Subcutaneous adipose tissue (tissue), 4 donors: Measurements from ENCODE around the gene ELAVL1. TPM values are rescaled to one million over a fixed set of nuclear protein-coding genes. Genes with fewer than 3 reads are reported as not detected.

Experiments used
- total RNA-seq, 4 donors: library from RNA; depleted of rRNA; stranded (reverse); fragments of >200 nt; gene quantifications; one replicate each; pipeline ENCODE4 v1.1.0, GENCODE V29; 2016
- TF ChIP-seq, protein P1 (sequence below): fragments of 450-650 bp; IDR thresholded peaks from one replicate; pipeline ENCODE4 v1.5.1; 2016; ENCODE audit warnings: low read depth, mild to moderate bottlenecking, control low read depth, antibody characterized with exemption, moderate library complexity

Gene ELAVL1
- total RNA-seq, 4 donors from 2014 or later: 17.8 to 30.7 (median 26.1) TPM

GRCh38 chr19:7983286-7983950 lies 22.0 kb downstream of the ELAVL1 start:
- TF ChIP-seq, protein P1, sequence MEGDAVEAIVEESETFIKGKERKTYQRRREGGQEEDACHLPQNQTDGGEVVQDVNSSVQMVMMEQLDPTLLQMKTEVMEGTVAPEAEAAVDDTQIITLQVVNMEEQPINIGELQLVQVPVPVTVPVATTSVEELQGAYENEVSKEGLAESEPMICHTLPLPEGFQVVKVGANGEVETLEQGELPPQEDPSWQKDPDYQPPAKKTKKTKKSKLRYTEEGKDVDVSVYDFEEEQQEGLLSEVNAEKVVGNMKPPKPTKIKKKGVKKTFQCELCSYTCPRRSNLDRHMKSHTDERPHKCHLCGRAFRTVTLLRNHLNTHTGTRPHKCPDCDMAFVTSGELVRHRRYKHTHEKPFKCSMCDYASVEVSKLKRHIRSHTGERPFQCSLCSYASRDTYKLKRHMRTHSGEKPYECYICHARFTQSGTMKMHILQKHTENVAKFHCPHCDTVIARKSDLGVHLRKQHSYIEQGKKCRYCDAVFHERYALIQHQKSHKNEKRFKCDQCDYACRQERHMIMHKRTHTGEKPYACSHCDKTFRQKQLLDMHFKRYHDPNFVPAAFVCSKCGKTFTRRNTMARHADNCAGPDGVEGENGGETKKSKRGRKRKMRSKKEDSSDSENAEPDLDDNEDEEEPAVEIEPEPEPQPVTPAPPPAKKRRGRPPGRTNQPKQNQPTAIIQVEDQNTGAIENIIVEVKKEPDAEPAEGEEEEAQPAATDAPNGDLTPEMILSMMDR: no peak

DNA sequence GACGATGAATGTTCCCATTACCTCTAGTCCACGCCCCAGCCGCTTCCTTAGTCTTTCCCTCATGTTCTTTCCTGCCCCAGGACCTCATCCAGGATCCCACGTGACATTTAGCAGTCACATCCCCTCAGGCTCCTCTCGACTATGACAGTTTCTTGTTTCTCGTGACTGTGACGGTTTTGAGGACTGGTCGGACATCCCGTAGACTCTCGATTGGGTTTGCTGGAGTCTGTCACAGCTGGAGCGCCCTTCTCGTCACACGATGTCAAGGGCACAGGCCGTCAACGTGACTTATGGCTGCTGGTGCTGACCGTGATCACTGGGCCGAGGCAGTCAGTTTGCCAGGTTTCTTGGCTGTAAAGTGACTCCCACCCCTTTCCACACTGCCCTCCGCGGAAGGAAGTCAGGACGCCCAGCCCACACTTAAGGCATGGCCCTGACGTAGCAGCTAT lies 22.8 kb downstream of the ELAVL1 start:
- TF ChIP-seq, protein P1: no peak

DNA sequence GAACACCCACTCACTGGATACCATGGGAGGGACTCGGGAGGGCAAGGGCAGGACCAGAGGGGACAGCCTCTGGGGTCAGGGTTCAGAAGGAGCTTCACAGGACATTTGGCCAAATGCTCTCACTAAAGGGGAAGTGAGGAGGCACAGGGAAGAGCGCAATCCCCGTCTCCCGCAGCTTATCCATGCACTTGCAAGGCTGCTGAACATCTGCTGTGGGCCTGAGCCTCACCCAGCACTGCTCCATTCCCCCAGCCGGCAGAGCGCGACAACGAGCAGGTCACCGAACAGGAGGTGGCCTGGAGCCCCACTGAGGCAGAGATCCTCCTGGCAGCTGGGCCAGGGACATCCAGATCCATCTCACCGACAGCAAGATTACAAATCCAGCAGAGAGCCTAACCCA lies 23.3 kb downstream of the ELAVL1 start:
- TF ChIP-seq, protein P1: no peak

DNA sequence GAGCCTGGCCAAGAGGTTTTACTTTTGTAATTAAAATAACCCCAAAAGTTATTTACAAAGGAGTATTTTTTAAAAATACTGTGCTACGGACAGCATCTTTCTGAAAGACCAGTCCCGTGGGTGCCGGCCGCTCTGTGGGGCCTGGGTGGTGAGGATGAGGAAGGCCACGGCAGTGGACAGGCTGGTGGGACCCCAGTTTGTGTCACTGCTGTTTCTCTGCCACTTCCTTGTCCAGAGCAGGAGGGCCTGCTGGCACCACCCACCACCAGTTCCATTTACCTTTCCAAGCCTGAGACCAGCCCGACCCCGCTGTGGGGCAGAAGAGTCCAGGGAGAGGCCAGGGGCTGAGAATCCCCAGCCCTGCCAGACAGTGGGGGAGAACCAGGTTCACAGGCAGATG lies 23.8 kb downstream of the ELAVL1 start:
- TF ChIP-seq, protein P1: no peak

DNA sequence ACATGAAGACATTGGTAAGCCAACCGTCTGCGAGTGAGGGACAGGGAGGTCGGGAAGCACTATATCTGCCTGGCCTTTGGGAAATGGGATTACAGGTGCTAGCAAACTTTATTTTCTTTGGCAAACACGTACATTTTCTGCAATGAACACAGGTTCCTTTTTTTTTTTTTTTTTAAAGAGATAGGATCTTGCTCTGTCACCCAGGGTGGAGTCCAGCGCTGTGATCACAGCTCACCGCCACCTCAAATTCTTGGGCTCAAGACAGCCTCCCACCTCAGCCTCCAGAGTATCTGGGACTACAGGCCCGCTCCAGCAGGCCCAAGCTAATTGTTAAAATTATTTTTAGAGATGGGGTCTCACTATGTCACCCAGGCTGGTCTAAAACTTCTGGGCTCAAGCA lies 24.2 kb downstream of the ELAVL1 start:
- TF ChIP-seq, protein P1: no peak

- TF ChIP-seq, protein P1: no peak
Measured at GRCh38 chr19:7980635-7981121, 24.8 kb downstream of the ELAVL1 start.

DNA sequence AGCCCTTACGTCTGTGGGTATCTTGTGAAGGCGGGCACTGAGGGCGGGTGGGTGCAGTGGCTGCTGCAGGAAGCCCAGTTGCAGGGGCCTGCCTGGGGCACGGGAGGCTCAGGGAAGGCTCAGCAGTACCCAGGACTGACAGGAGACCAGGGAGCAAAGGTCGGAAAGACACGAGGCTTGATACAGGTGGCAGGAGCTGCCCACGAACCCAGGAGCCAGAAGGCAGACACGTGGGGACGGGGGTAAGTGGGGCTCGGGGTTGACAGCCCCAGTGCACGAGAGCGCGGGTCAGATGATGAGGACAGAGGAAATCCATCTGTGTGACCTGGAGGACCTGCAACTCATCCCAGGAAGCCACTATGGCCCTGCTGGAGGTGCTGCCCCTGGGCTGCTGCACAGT lies 25.3 kb downstream of the ELAVL1 start:
- TF ChIP-seq, protein P1: no peak
